CD4-positive, alpha-beta T cell (primary cell): ENCODE results near the gene HBQ1. TPM values are rescaled to one million over a fixed set of nuclear protein-coding genes. Genes with fewer than 3 reads are reported as not detected.

Source experiments
- ATAC-seq: fragments of 200-7000 bp; cut with Tn5 transposase; one replicate; pipeline ENCODE4 v1.10.0; 2022; ENCODE audit warnings: mild to moderate bottlenecking; ENCODE audit not compliant: poor library complexity
- CTCF ChIA-PET: fragments of 350-600 bp; sonication (Branson Sonifier 250); formaldehyde crosslinking; loops from one replicate; lab custom pipeline; 2021; ENCODE audit warnings: antibody characterized with exemption, inconsistent platforms; lab: Charles Lee
- POLR2A ChIA-PET: fragments of 350-600 bp; sonication (Branson Sonifier 250); formaldehyde crosslinking; loops from one replicate; lab custom pipeline; 2021; ENCODE audit warnings: antibody characterized with exemption, inconsistent platforms; lab: Charles Lee
- DNase-seq, 14 experiments: peaks; one replicate each; pipeline ENCODE4 v3.0.0-alpha.2; 2013 to 2020; ENCODE audit warnings: mixed read lengths in 2 of 14
- H3K27ac ChIP-seq, 2 donors: one replicate each; pipeline versions ENCODE4 v1.5.1 to v1.7.0; 2013; ENCODE audit warnings: low read length in 2 of 2, low read depth in 1 of 2, mild to moderate bottlenecking in 1 of 2
- H3K27me3 ChIP-seq, 2 experiments: 1 replicate in 1 of 2; 2 replicates in 1 of 2; pipeline versions ENCODE4 v1.6.1 to v1.7.0; 2013; ENCODE audit warnings: low read length in 2 of 2, control low read depth in 1 of 2, mild to moderate bottlenecking in 1 of 2, moderate library complexity in 1 of 2; ENCODE audit not compliant: insufficient read depth in 2 of 2, control insufficient read depth in 1 of 2
- H3K36me3 ChIP-seq: one replicate; pipeline ENCODE4 v1.6.1; 2013; ENCODE audit warnings: low read length, control low read depth; ENCODE audit not compliant: insufficient read depth
- H3K4me1 ChIP-seq: one replicate; pipeline ENCODE4 v1.6.1; 2013; ENCODE audit warnings: low read length, control low read depth; ENCODE audit not compliant: insufficient read depth
- H3K4me3 ChIP-seq: one replicate; pipeline ENCODE4 v1.5.1; 2013; ENCODE audit warnings: mild to moderate bottlenecking, low read length, moderate library complexity
- H3K9me3 ChIP-seq, 2 experiments: 1 replicate in 1 of 2; 2 replicates in 1 of 2; pipeline versions ENCODE4 v1.6.1 to v1.7.0; 2013; ENCODE audit warnings: low read length in 2 of 2, mild to moderate bottlenecking in 2 of 2, control low read depth in 1 of 2, moderate library complexity in 1 of 2; ENCODE audit not compliant: control insufficient read depth in 1 of 2, insufficient read depth in 1 of 2
- H3K27ac Mint-ChIP-seq: one replicate; pipeline ENCODE4 v1.8.0; 2020; ENCODE audit warnings: mixed read lengths
- H3K27me3 Mint-ChIP-seq: one replicate; pipeline ENCODE4 v1.8.0; 2021; ENCODE audit warnings: mixed read lengths
- H3K36me3 Mint-ChIP-seq: one replicate; pipeline ENCODE4 v1.8.0; 2021; ENCODE audit warnings: low read depth, mixed read lengths
- H3K4me1 Mint-ChIP-seq: one replicate; pipeline ENCODE4 v1.8.0; 2021; ENCODE audit warnings: low read depth, mixed read lengths
- H3K4me3 Mint-ChIP-seq: one replicate; pipeline ENCODE4 v1.8.0; 2020; ENCODE audit warnings: mild to moderate bottlenecking, mixed read lengths
- H3K9me3 Mint-ChIP-seq: one replicate; pipeline ENCODE4 v1.8.0; 2020; ENCODE audit warnings: mixed read lengths
- intact Hi-C, 2 experiments: fragments of 100-400 bp; cut with DNase I in 1 of 2; cut with micrococcal nuclease in 1 of 2; formaldehyde crosslinking; loops; one replicate each; pipeline versions ENCODE4 v1.15.1 to v1.9.0; 2023 to 2025; cut with DNase I, micrococcal nuclease
- total RNA-seq, 174 experiments: library from RNA in 2 of 174; stranded (reverse) in 2 of 174; gene quantifications; one replicate each; pipeline ENCODE4 v1.2.3 and lab custom pipeline; 2021 to 2026
- TF ChIP-seq, protein P1 (sequence below): fragments of 200-600 bp; IDR thresholded peaks from one replicate; pipeline ENCODE4 v1.8.0; 2022; ENCODE audit warnings: antibody characterized with exemption, mild to moderate bottlenecking

Gene HBQ1
- total RNA-seq, 2 experiments from 2014 or later: not detected

DNA sequence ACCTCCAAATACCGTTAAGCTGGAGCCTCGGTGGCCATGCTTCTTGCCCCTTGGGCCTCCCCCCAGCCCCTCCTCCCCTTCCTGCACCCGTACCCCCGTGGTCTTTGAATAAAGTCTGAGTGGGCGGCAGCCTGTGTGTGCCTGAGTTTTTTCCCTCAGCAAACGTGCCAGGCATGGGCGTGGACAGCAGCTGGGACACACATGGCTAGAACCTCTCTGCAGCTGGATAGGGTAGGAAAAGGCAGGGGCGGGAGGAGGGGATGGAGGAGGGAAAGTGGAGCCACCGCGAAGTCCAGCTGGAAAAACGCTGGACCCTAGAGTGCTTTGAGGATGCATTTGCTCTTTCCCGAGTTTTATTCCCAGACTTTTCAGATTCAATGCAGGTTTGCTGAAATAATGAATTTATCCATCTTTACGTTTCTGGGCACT is 2.9 kb upstream of the HBQ1 start:
- no peak overlapping the region for H3K27ac Mint-ChIP-seq
- Histone ChIP-seq H3K27me3 (peaks cover 42 to 51% of the 10 kb centered on the region in 2 experiments), H3K4me1 (peaks cover 29% of the 10 kb centered on the region), H3K9me3 (peaks cover 0 to 6% of the 10 kb centered on the region in 2 experiments), H3K36me3 (no peaks in the 10 kb centered on the region), H3K27ac (no peak overlapping the region), H3K4me3 (no peak overlapping the region)
- ChIA-PET CTCF (no interaction called here), POLR2A (no interaction called here)
- TF ChIP-seq, protein P1, sequence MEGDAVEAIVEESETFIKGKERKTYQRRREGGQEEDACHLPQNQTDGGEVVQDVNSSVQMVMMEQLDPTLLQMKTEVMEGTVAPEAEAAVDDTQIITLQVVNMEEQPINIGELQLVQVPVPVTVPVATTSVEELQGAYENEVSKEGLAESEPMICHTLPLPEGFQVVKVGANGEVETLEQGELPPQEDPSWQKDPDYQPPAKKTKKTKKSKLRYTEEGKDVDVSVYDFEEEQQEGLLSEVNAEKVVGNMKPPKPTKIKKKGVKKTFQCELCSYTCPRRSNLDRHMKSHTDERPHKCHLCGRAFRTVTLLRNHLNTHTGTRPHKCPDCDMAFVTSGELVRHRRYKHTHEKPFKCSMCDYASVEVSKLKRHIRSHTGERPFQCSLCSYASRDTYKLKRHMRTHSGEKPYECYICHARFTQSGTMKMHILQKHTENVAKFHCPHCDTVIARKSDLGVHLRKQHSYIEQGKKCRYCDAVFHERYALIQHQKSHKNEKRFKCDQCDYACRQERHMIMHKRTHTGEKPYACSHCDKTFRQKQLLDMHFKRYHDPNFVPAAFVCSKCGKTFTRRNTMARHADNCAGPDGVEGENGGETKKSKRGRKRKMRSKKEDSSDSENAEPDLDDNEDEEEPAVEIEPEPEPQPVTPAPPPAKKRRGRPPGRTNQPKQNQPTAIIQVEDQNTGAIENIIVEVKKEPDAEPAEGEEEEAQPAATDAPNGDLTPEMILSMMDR: no peak
- no peaks in the 10 kb centered on the region for H3K36me3 Mint-ChIP-seq
- no peak for DNase-seq
- intact Hi-C loops: no loop called here
- peak overlapping the region; percentile 20 for H3K4me3 Mint-ChIP-seq
- H3K27me3 Mint-ChIP-seq: peaks cover 52% of the 10 kb centered on the region
- H3K4me1 Mint-ChIP-seq: peaks cover 13% of the 10 kb centered on the region
- H3K9me3 Mint-ChIP-seq: no peaks in the 10 kb centered on the region
- ATAC-seq: no peak

DNA sequence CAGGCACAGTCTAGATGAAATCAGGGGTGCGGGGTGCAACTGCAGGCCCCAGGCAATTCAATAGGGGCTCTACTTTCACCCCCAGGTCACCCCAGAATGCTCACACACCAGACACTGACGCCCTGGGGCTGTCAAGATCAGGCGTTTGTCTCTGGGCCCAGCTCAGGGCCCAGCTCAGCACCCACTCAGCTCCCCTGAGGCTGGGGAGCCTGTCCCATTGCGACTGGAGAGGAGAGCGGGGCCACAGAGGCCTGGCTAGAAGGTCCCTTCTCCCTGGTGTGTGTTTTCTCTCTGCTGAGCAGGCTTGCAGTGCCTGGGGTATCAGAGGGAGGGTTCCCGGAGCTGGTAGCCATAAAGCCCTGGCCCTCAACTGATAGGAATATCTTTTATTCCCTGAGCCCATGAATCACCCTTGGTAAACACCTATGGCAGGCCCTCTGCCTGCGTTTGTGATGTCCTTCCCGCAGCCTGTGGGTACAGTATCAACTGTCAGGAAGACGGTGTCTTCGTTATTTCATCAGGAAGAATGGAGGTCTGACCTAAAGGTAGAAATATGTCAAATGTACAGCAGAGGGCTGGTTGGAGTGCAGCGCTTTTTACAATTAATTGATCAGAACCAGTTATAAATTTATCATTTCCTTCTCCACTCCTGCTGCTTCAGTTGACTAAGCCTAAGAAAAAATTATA is 2.1 kb upstream of the HBQ1 start:
- ATAC-seq (no peak), DNase-seq (no peak)
- intact Hi-C loops: no loop called here
- Histone ChIP-seq H3K4me3 (no peak overlapping the region), H3K9me3 (peaks cover 0 to 6% of the 10 kb centered on the region in 2 experiments), H3K27ac (no peak overlapping the region), H3K36me3 (no peaks in the 10 kb centered on the region), H3K4me1 (peaks cover 28% of the 10 kb centered on the region), H3K27me3 (peaks cover 42 to 51% of the 10 kb centered on the region in 2 experiments)
- TF ChIP-seq, protein P1: no peak
- Mint-ChIP-seq H3K27me3 (peaks cover 52% of the 10 kb centered on the region), H3K9me3 (no peaks in the 10 kb centered on the region), H3K27ac (no peak overlapping the region), H3K4me3 (peak overlapping the region; percentile 20), H3K4me1 (peaks cover 13% of the 10 kb centered on the region), H3K36me3 (no peaks in the 10 kb centered on the region)
- ChIA-PET CTCF (no interaction called here), POLR2A (no interaction called here)

- Mint-ChIP-seq H3K4me3 (no peak overlapping the region), H3K9me3 (no peaks in the 10 kb centered on the region), H3K27ac (no peak overlapping the region), H3K27me3 (peaks cover 49% of the 10 kb centered on the region), H3K36me3 (no peaks in the 10 kb centered on the region), H3K4me1 (peaks cover 13% of the 10 kb centered on the region)
- Histone ChIP-seq H3K27me3 (peaks cover 42 to 47% of the 10 kb centered on the region in 2 experiments), H3K36me3 (no peaks in the 10 kb centered on the region), H3K27ac (no peak overlapping the region), H3K4me1 (peaks cover 25% of the 10 kb centered on the region), H3K4me3 (no peak overlapping the region), H3K9me3 (peaks cover 0 to 6% of the 10 kb centered on the region in 2 experiments)
- no peak for DNase-seq
- POLR2A ChIA-PET: no interaction called here
- CTCF ChIA-PET: no interaction called here
- no peak for ATAC-seq
- intact Hi-C loops: no loop called here
- TF ChIP-seq, protein P1: no peak
These were observed 1.6 kb upstream of the HBQ1 start for GRCh38 chr16:178668-179015.
